GM08714 (cell line): ENCODE measurements around the gene MYO5B.
"Not testable (repeated sequence)": the region's sequence is repeated elsewhere in the genome, so short reads cannot be mapped to it uniquely, and the experiment has no call there.

Experiments used
- H3K4me3 ChIP-seq: fragments of 200-500 bp; sonication (Bioruptor generic); 2 replicates; pipeline ENCODE4 v1.5.1; 2014; ENCODE audit warnings: mild to moderate bottlenecking, low read length, inconsistent platforms
- ZNF274 ChIP-seq: IDR thresholded peaks from 2 replicates; pipeline ENCODE4 v1.6.1; 2012; ENCODE audit warnings: mild to moderate bottlenecking, low read depth, low read length

MYO5B gene

GRCh38 chr18:49901862-49902340, 293.0 kb downstream of the MYO5B start:
- no peak for TF ChIP-seq ZNF274

GRCh38 chr18:49899657-49900330, 295.2 kb downstream of the MYO5B start:
- TF ChIP-seq ZNF274: no peak
- no peak overlapping the region for H3K4me3 ChIP-seq

More at GRCh38 chr18:49901862-49902340, 293.0 kb downstream of the MYO5B start:
- H3K4me3 ChIP-seq: no peak overlapping the region

GRCh38 chr18:49898421-49898820, 296.5 kb downstream of the MYO5B start:
- H3K4me3 ChIP-seq: no peak overlapping the region
- TF ChIP-seq ZNF274: no peak

- TF ChIP-seq ZNF274: no peak
- no peak overlapping the region for H3K4me3 ChIP-seq
These were observed 300.3 kb downstream of the MYO5B start for GRCh38 chr18:49894517-49895226.

- no peak for TF ChIP-seq ZNF274
- no peak overlapping the region for H3K4me3 ChIP-seq
These were observed 301.9 kb downstream of the MYO5B start for GRCh38 chr18:49893036-49893435.

- no peak overlapping the region for H3K4me3 ChIP-seq
- no peak for TF ChIP-seq ZNF274
These were observed 302.6 kb downstream of the MYO5B start for GRCh38 chr18:49892148-49892924.

- H3K4me3 ChIP-seq: no peak overlapping the region
- no peak for TF ChIP-seq ZNF274
These were observed 304.9 kb downstream of the MYO5B start for GRCh38 chr18:49890041-49890440.

GRCh38 chr18:49889552-49889951, 305.4 kb downstream of the MYO5B start:
- H3K4me3 ChIP-seq: not testable (repeated sequence)

GRCh38 chr18:49886891-49887764, 307.8 kb downstream of the MYO5B start:
- no peak overlapping the region for H3K4me3 ChIP-seq
- no peak for TF ChIP-seq ZNF274

GRCh38 chr18:49884959-49885358, 310.0 kb downstream of the MYO5B start:
- no peak overlapping the region for H3K4me3 ChIP-seq
- TF ChIP-seq ZNF274: no peak

GRCh38 chr18:49884465-49884864, 310.5 kb downstream of the MYO5B start:
- no peak overlapping the region for H3K4me3 ChIP-seq
- TF ChIP-seq ZNF274: no peak

GRCh38 chr18:49880661-49881060, 314.3 kb downstream of the MYO5B start:
- H3K4me3 ChIP-seq: no peak overlapping the region
- no peak for TF ChIP-seq ZNF274

- TF ChIP-seq ZNF274: no peak
- H3K4me3 ChIP-seq: no peak overlapping the region
These were observed 315.7 kb downstream of the MYO5B start for GRCh38 chr18:49879271-49879580.
